ENCODE measurements around the gene FUT7.
"Not testable (repeated sequence)": the region's sequence is repeated elsewhere in the genome, so short reads cannot be mapped to it uniquely, and the experiment has no call there.

The FUT7 gene

GRCh38 chr9:137034039-137034708 lies 2.3 kb upstream of the FUT7 start:
- no peak for DNase-seq (ENCODE audit: low read depth in 1 of 2, low spot score in 1 of 2)

- not testable (repeated sequence) for DNase-seq (ENCODE audit: low read depth in 1 of 2, low spot score in 1 of 2)
Measured at GRCh38 chr9:137033481-137033880, 1.6 kb upstream of the FUT7 start.

- no peak for DNase-seq (ENCODE audit: low read depth in 1 of 2, low spot score in 1 of 2)
Measured at GRCh38 chr9:137032858-137033257, 970 bp upstream of the FUT7 start.

- DNase-seq (ENCODE audit: low read depth in 1 of 2, low spot score in 1 of 2), result no peak
Measured at GRCh38 chr9:137030538-137031527, 1.1 kb downstream of the FUT7 start.

GRCh38 chr9:137030006-137030405 lies 1.9 kb downstream of the FUT7 start:
- DNase-seq (ENCODE audit: low read depth in 1 of 2, low spot score in 1 of 2), result no peak

DNA sequence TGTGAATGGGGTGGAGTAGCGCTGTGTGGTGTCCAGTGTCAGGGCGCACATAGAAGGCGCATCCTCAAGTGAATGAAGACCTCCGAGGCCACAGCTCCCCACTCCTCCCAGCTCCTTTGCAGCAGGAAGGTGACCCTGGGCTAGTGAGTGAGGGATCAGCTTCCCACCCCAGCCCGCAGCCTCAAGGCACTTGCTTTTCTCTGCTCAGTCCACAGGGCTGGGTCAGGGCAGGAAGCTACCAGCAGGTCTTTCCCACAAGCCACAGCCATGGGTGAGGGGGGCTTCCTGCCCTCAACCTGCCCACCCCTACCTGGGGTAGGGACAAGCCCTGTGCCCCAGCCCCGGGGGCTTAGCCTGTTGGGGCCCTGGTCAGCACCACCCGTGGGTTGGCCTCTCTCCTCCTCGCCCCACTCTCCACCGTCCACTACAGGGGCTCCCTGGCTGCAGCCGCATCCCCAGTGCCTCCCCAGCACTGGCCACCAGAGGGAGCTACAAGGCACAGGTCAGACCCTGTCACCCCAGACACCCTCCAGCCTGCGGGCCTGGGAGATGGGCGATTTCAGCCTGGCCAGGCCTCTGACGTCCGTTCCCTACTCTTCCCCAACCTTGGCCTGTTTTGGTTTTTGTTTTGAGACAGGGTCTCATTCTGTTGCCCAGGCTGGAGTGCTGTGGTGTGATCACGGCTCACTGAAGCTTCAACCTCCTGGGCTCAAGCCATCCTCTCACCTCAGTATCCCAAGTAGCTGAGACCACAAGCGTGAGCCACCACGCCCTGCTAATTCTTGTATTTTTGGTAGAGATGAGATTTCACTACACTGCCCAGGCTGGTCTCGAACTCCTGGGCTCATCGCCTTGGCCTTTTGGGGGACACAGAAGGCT lies 2.6 kb downstream of the FUT7 start:
- peak; percentile 50 to 55 for DNase-seq (ENCODE audit: low read depth in 1 of 2, low spot score in 1 of 2)

GRCh38 chr9:137028263-137029057 lies 3.4 kb downstream of the FUT7 start:
- DNase-seq (ENCODE audit: low read depth in 1 of 2, low spot score in 1 of 2), result peak; percentile 27 to 65

GRCh38 chr9:137027369-137028262 lies 4.3 kb downstream of the FUT7 start, which contains the start of gene ABCA2:
TSS of gene ABCA2 (minus strand) at chr9:137028237. CDS start at chr9:137028140, 97 bp downstream.
- DNase-seq (ENCODE audit: low read depth in 1 of 2, low spot score in 1 of 2), result no peak

DNA sequence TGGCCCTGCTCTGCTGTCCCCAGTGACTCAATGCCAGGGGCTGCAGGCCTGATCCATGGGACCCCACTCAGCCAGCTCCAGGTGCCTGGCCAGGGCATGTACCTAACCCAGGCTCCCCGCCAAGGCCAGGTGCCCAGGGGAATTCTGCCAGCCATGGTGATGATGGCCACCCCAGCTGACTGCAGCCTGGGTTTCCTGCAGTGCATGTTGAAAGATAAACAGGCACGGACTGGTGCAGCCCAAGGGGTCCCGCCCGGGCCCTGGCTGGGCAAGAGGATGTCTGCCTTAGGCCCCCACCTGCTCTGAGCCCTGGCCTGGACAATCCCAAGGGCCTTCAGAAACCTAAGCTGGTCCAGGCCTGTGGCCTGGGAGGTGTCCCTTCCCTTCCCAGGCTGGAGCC lies 5.1 kb downstream of the FUT7 start:
- DNase-seq (ENCODE audit: low read depth in 1 of 2, low spot score in 1 of 2), result no peak

DNA sequence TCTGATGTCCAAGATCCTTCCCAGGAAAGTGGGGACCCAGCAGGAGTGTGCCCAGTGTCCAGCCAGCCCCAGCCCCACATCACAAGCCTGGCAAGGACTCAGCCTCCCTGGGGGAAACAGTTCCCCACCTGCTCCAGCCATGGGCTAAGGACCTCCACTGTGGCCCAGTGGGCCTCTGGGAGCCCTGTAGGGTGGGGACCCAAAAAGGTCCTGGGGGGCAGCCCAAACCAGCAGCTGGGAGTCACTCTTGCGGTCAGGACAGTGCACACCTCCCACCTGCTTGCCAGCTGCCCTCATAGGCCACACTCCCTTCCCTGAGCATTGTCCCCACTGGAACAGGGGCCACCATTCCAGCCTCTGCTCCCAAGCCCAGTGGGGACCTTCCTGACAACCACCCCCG lies 5.5 kb downstream of the FUT7 start:
- no peak for DNase-seq (ENCODE audit: low read depth in 1 of 2, low spot score in 1 of 2)

DNA sequence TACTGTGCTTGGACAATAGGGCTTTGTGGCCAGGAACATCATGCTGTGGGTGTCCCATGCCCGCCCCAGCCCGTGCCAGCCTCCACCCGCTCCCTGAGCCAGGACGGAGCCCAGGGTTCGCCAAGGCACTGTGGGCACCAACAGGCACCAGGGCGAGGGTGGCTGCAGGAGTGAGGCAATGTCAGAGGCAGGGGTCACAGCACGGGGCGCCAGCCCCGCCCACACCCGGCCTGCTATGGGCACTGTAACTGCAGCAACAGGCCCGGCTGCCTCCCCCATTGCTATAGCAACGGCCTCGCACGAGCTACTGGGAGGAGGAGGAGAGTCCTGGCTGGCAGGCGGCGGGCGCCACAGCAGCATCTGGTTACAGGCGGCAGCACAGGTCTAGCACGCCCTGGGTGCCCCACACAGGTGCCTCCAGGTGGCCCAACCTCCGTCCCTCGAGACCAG lies 6.3 kb downstream of the FUT7 start:
- no peak for DNase-seq (ENCODE audit: low read depth in 1 of 2, low spot score in 1 of 2)

- DNase-seq (ENCODE audit: low read depth in 1 of 2, low spot score in 1 of 2), result no peak
Measured at GRCh38 chr9:137023583-137023991, 8.3 kb downstream of the FUT7 start.

- no peak for DNase-seq (ENCODE audit: low read depth in 1 of 2, low spot score in 1 of 2)
Measured at GRCh38 chr9:137023157-137023556, 8.7 kb downstream of the FUT7 start.

DNA sequence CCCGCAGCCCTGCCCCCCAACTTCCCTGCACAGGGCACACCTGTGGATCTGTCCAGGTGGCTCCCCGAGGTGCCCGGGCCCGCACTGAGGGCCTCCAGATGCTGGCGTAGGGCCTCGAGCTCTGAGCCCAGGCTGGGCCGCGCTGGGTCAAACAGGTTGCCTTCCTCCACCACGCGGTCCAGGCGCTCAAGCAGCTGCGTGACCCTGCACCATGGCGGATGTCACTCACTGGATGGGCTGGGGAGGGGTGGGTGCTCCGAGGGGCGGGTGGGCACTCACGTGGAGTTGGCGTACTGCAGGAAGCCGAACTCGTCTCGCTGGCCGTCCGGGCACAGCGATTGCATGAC lies 9.3 kb downstream of the FUT7 start:
- DNase-seq (ENCODE audit: low read depth in 1 of 2, low spot score in 1 of 2), result no peak

GRCh38 chr9:137021979-137022661 lies 9.8 kb downstream of the FUT7 start:
- DNase-seq (ENCODE audit: low read depth in 1 of 2, low spot score in 1 of 2), result peak; percentile 32 to 63

DNA sequence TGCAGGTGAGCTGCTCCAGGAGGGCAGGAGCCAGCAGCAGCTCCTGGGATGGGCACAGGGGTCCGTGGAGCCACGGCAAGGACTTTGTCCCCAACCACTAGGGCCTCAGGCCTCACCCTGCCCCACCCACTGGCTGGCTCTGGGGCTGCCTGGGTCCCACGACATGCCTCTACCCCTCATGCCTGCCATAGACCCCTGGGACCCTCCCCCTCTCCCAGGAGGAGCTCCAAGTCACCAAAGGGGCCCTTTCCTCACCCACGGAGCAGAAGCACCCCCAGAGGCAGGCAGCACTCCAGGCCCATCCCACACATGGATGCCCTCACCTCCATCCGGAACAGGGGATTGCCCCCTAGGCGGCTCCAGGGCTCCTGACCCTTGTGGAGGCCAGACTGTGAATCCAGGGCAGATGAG lies 10.3 kb downstream of the FUT7 start:
- no peak for DNase-seq (ENCODE audit: low read depth in 1 of 2, low spot score in 1 of 2)

- DNase-seq (ENCODE audit: low read depth in 1 of 2, low spot score in 1 of 2), result no peak
Measured at GRCh38 chr9:137020771-137021567, 10.9 kb downstream of the FUT7 start.
